Measurements from ENCODE around the gene DDIT3. TPM values are rescaled to one million over a fixed set of nuclear protein-coding genes. Genes with fewer than 3 reads are reported as not detected.

The DDIT3 gene
- total and polyA plus RNA-seq, 2 of the 13 experiments (the other 11 are each of a cell fraction or from before 2014, with no cell fraction given) = 27.5 to 48.7 TPM

DNA sequence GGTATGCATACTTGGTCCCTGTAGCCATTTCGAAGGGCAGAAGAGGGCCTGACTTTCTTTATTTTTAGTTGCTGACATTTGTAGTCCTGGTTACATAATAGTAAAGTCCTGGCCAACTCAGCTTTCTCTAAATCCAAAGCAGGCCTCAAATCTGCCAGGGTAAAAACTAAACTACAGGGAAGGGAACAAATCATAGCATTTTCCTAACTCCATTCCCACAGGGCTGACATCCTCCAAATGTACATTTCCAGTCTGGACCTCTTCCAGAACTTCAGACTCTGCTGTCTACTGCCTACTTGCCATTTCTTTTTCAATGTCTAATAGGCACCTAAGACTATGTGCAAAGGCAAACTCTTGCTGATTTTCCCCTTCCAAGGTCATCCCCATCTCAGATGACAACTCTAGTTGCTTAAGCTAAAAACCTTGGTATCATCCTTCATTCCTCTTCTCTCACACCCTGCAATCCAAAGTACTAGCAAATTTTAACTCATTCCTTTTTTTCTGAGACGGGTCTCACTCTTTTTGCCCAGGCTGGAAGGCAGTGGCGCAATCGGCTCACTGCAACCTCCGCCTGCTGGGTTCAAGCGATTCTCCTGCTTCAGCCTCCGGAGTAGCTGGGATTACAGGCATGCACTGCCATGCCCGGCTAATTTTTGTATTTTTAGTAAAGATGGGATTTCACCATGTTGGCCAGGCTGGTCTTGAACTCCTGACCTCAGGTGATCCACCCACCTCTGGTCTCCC is 2.0 kb downstream of the DDIT3 start:
- 67% methylated on average over 8 of the region's 8 CpGs for WGBS (ENCODE audit: low lambda C conversion rate)
- BruUV-seq (replicated peaks) = no TSS peak
- Histone ChIP-seq H3K9ac (ENCODE audit: insufficient read depth, low read depth, low read length) (peak overlapping the region; percentile 100; the same call in 1 of the 2 replicates), H3K9me3 (ENCODE audit: low read length) (no peaks in the 10 kb centered on the region), H3K4me3 (replicated peaks in 1 of 3; ENCODE audit: insufficient read depth in 1 of 3, low read depth in 2 of 3, low read length in 3 of 3) (peak overlapping the region; percentile 70 to 99 (median 97)), H3K36me3 (replicated peaks in 1 of 2; ENCODE audit: control insufficient read depth in 1 of 2, insufficient read depth in 2 of 2, low read length in 2 of 2) (peaks cover 18 to 40% of the 10 kb centered on the region in 2 experiments), H3K27me3 (ENCODE audit: control insufficient read depth in 1 of 2, insufficient read depth in 2 of 2, low read length in 2 of 2) (no peaks in the 10 kb centered on the region; a peak in 1 of 5 replicates), H3K27ac (ENCODE audit: extremely low read length, insufficient read depth, low read length) (peak overlapping the region; percentile 97), H3K4me1 (ENCODE audit: insufficient read depth, low read length) (peaks cover 31% of the 10 kb centered on the region), H2AFZ (ENCODE audit: low read length) (no peak overlapping the region), H4K20me1 (ENCODE audit: insufficient read depth, low read length) (peaks cover 35% of the 10 kb centered on the region), H3K79me2 (ENCODE audit: insufficient read depth, low read length) (peaks cover 27% of the 10 kb centered on the region), H3K4me2 (ENCODE audit: low read depth, low read length) (peak overlapping the region; percentile 85)
- ChIA-PET CTCF (ENCODE audit: low intra/inter-chr PET ratio, low total read pairs) (no interaction called here), POLR2A (interaction anchor here (1.0 to 7.8 kb wide), 8 partner anchors 14 to 73 kb away, joined by 3 to 90 read pairs (median 10); partner anchors contain the start of genes DCTN2, INHBE and PIP4K2C)
- intact Hi-C loops (cut with micrococcal nuclease; ENCODE audit: unreplicated experiment) = no loop called here
- ATAC-seq (no peak), DNase-seq (ENCODE audit: low spot score) (no peak), FAIRE-seq (no peak)
- in situ Hi-C loops (cut with HindIII; ENCODE audit: extremely low pct_ligation_motif_present, low pct_unique_long_range_greater_than_20kb) = no loop called here
- no peak for TF ChIP-seq ZNF12 (CRISPR knock-in tag; IDR thresholded peaks at IDR 0.05)
- no peak for TF ChIP-seq ZNF580 (CRISPR knock-in tag; IDR thresholded peaks at IDR 0.05; ENCODE audit: borderline replicate concordance, low read depth)
- TF ChIP-seq, protein P1, sequence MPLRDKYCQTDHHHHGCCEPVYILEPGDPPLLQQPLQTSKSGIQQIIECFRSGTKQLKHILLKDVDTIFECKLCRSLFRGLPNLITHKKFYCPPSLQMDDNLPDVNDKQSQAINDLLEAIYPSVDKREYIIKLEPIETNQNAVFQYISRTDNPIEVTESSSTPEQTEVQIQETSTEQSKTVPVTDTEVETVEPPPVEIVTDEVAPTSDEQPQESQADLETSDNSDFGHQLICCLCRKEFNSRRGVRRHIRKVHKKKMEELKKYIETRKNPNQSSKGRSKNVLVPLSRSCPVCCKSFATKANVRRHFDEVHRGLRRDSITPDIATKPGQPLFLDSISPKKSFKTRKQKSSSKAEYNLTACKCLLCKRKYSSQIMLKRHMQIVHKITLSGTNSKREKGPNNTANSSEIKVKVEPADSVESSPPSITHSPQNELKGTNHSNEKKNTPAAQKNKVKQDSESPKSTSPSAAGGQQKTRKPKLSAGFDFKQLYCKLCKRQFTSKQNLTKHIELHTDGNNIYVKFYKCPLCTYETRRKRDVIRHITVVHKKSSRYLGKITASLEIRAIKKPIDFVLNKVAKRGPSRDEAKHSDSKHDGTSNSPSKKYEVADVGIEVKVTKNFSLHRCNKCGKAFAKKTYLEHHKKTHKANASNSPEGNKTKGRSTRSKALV (CRISPR knock-in tag; IDR thresholded peaks at IDR 0.05) = no peak
- no peak for TF ChIP-seq ZNF513 (CRISPR knock-in tag; conservative IDR thresholded peaks at IDR 0.05)
- 0 out of 2 replicates have a peak, but pooled peaks have one; percentile 36 for TF ChIP-seq CEBPG (CRISPR knock-in tag; IDR thresholded peaks at IDR 0.05)
- no peak for TF ChIP-seq ZNF761 (CRISPR knock-in tag; conservative IDR thresholded peaks at IDR 0.05)
- TF ChIP-seq ZNF530 (CRISPR knock-in tag; IDR thresholded peaks at IDR 0.05; ENCODE audit: low read depth) = no peak
- no peak for TF ChIP-seq KDM3A (CRISPR knock-in tag; IDR thresholded peaks at IDR 0.05; ENCODE audit: low read depth)
- TF ChIP-seq RNF2 (conservative IDR thresholded peaks at IDR 0.05; ENCODE audit: low read depth) = no peak
- no peak for TF ChIP-seq ZFP1 (CRISPR knock-in tag; IDR thresholded peaks at IDR 0.05)
- TF ChIP-seq, protein P2, sequence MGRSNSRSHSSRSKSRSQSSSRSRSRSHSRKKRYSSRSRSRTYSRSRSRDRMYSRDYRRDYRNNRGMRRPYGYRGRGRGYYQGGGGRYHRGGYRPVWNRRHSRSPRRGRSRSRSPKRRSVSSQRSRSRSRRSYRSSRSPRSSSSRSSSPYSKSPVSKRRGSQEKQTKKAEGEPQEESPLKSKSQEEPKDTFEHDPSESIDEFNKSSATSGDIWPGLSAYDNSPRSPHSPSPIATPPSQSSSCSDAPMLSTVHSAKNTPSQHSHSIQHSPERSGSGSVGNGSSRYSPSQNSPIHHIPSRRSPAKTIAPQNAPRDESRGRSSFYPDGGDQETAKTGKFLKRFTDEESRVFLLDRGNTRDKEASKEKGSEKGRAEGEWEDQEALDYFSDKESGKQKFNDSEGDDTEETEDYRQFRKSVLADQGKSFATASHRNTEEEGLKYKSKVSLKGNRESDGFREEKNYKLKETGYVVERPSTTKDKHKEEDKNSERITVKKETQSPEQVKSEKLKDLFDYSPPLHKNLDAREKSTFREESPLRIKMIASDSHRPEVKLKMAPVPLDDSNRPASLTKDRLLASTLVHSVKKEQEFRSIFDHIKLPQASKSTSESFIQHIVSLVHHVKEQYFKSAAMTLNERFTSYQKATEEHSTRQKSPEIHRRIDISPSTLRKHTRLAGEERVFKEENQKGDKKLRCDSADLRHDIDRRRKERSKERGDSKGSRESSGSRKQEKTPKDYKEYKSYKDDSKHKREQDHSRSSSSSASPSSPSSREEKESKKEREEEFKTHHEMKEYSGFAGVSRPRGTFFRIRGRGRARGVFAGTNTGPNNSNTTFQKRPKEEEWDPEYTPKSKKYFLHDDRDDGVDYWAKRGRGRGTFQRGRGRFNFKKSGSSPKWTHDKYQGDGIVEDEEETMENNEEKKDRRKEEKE (IDR thresholded peaks at IDR 0.05) = no peak
- TF ChIP-seq MAF1 (CRISPR knock-in tag; IDR thresholded peaks at IDR 0.05; ENCODE audit: borderline replicate concordance) = no peak
- 0 out of 2 replicates have a peak, but pooled peaks have one; percentile 44 for TF ChIP-seq CEBPB (IDR thresholded peaks at IDR 0.05; ENCODE audit: borderline replicate concordance, low read depth, low read length)
- peak; percentile 19; the same call in 1 of the 2 replicates for TF ChIP-seq ZBTB25 (CRISPR knock-in tag; IDR thresholded peaks at IDR 0.05)
- no peak for TF ChIP-seq IRX3 (CRISPR knock-in tag; IDR thresholded peaks at IDR 0.05; ENCODE audit: borderline replicate concordance, low read depth)
- peak; percentile 63 for TF ChIP-seq RBFOX2 (IDR thresholded peaks at IDR 0.05; ENCODE audit: low read depth, low read length)
- no peak for TF ChIP-seq MTF1 (CRISPR knock-in tag; IDR thresholded peaks at IDR 0.05)

Measured in HepG2 (cell line).